Measurements from ENCODE around the gene XPO1. TPM values are rescaled to one million over a fixed set of nuclear protein-coding genes. Genes with fewer than 3 reads are reported as not detected.
"Not testable (repeated sequence)": the region's sequence is repeated elsewhere in the genome, so short reads cannot be mapped to it uniquely, and the experiment has no call there.

The XPO1 gene
- total RNA-seq, 4 donors from 2014 or later, result 60.3 to 130 (median 78.0) TPM

- 41 to 73% methylated on average over 3 to 5 of the region's 5 CpGs for WGBS, 2 donors (ENCODE audit: low coverage in 1 of 2)
- H3K4me1 ChIP-seq, result peaks cover 5 to 47% (median 14%) of the 10 kb centered on the region in 4 donors
- intact Hi-C loops (cut with DNase I; ENCODE audit: low total_unique reads), result no loop called here
Measured at GRCh38 chr2:61456070-61456745, 81.9 kb downstream of the XPO1 start.

GRCh38 chr2:61454972-61455371, 83.2 kb downstream of the XPO1 start:
- H3K9me3 ChIP-seq; H3K36me3 ChIP-seq; in situ Hi-C loops (cut with MboI; ENCODE audit: low pct_ligation_motif_present in 1 of 4, low pct_unique_long_range_greater_than_20kb in 1 of 4, low sequenced_read_pairs in 3 of 4); H3K27ac ChIP-seq; DNase-seq; intact Hi-C loops (cut with DNase I; ENCODE audit: low total_unique reads); H3K4me3 ChIP-seq; H3K27me3 ChIP-seq: not testable (repeated sequence)
- WGBS, 2 donors (ENCODE audit: low coverage in 1 of 2), result 93 to 94% methylated on average over 6 to 8 of the region's 8 CpGs
- H3K4me1 ChIP-seq, result peaks cover 5 to 41% (median 14%) of the 10 kb centered on the region in 4 donors

More at GRCh38 chr2:61456070-61456745, 81.9 kb downstream of the XPO1 start:
- Histone ChIP-seq H3K36me3 (no peaks in the 10 kb centered on the region), H3K4me3 (no peak overlapping the region), H3K27ac (no peak overlapping the region), H3K27me3 (no peaks in the 10 kb centered on the region), H3K9me3 (no peaks in the 10 kb centered on the region)
- in situ Hi-C loops (cut with MboI; ENCODE audit: low pct_ligation_motif_present in 1 of 4, low pct_unique_long_range_greater_than_20kb in 1 of 4, low sequenced_read_pairs in 3 of 4), result no loop called here
- DNase-seq, result no peak
- no peak for TF ChIP-seq POLR2AphosphoS5 (IDR thresholded peaks at IDR 0.05)

GRCh38 chr2:61454383-61454782, 83.8 kb downstream of the XPO1 start:
- TF ChIP-seq CTCF (IDR thresholded peaks at IDR 0.05) (no peak), EP300 (IDR thresholded peaks at IDR 0.05; ENCODE audit: low read depth) (no peak), POLR2AphosphoS5 (IDR thresholded peaks at IDR 0.05) (no peak), POLR2A (IDR thresholded peaks at IDR 0.05) (no peak)
- H3K36me3 ChIP-seq, result no peaks in the 10 kb centered on the region
- in situ Hi-C loops (cut with MboI; ENCODE audit: low pct_ligation_motif_present in 1 of 4, low pct_unique_long_range_greater_than_20kb in 1 of 4, low sequenced_read_pairs in 3 of 4), result no loop called here
- H3K27ac ChIP-seq, result no peak overlapping the region
- intact Hi-C loops (cut with DNase I; ENCODE audit: low total_unique reads), result no loop called here
- peaks cover 5 to 39% (median 14%) of the 10 kb centered on the region in 4 donors for H3K4me1 ChIP-seq
- 91% methylated on average over 5 of the region's 5 CpGs; no CpG with 5 or more reads in 1 of the 2 donors for WGBS, 2 donors (ENCODE audit: low coverage in 1 of 2)
- no peaks in the 10 kb centered on the region for H3K9me3 ChIP-seq
- no peak for DNase-seq
- H3K4me3 ChIP-seq, result no peak overlapping the region
- no peaks in the 10 kb centered on the region for H3K27me3 ChIP-seq

- H3K27ac ChIP-seq, result no peak overlapping the region
- no peaks in the 10 kb centered on the region for H3K27me3 ChIP-seq
- in situ Hi-C loops (cut with MboI; ENCODE audit: low pct_ligation_motif_present in 1 of 4, low pct_unique_long_range_greater_than_20kb in 1 of 4, low sequenced_read_pairs in 3 of 4), result no loop called here
- H3K9me3 ChIP-seq, result no peaks in the 10 kb centered on the region
- intact Hi-C loops (cut with DNase I; ENCODE audit: low total_unique reads), result no loop called here
- H3K4me3 ChIP-seq, result no peak overlapping the region
- H3K36me3 ChIP-seq, result no peaks in the 10 kb centered on the region
- 81% methylated on average over 8 of the region's 8 CpGs; no CpG with 5 or more reads in 1 of the 2 donors for WGBS, 2 donors (ENCODE audit: low coverage in 1 of 2)
- H3K4me1 ChIP-seq, result peaks cover 0 to 24% (median 14%) of the 10 kb centered on the region in 4 donors
- TF ChIP-seq POLR2A (IDR thresholded peaks at IDR 0.05) (no peak), EP300 (IDR thresholded peaks at IDR 0.05; ENCODE audit: low read depth) (no peak), POLR2AphosphoS5 (IDR thresholded peaks at IDR 0.05) (no peak), CTCF (IDR thresholded peaks at IDR 0.05) (no peak)
- no peak for DNase-seq
Measured at GRCh38 chr2:61452392-61452791, 85.8 kb downstream of the XPO1 start.

- in situ Hi-C loops (cut with MboI; ENCODE audit: low pct_ligation_motif_present in 1 of 4, low pct_unique_long_range_greater_than_20kb in 1 of 4, low sequenced_read_pairs in 3 of 4) (no loop called here), intact Hi-C loops (cut with DNase I; ENCODE audit: low total_unique reads) (no loop called here)
- H3K27ac ChIP-seq, result no peak overlapping the region
- no peaks in the 10 kb centered on the region for H3K27me3 ChIP-seq
- no peaks in the 10 kb centered on the region for H3K36me3 ChIP-seq
- no peaks in the 10 kb centered on the region for H3K9me3 ChIP-seq
- 85 to 89% methylated on average over 9 of the region's 9 CpGs for WGBS, 2 donors (ENCODE audit: low coverage in 1 of 2)
- no peak for TF ChIP-seq CTCF (IDR thresholded peaks at IDR 0.05)
- no peak for TF ChIP-seq POLR2AphosphoS5 (IDR thresholded peaks at IDR 0.05)
- TF ChIP-seq POLR2A (IDR thresholded peaks at IDR 0.05), result no peak
- no peak for TF ChIP-seq EP300 (IDR thresholded peaks at IDR 0.05; ENCODE audit: low read depth)
- H3K4me3 ChIP-seq, result no peak overlapping the region
- DNase-seq, result no peak
- H3K4me1 ChIP-seq, result peaks cover 0 to 13% (median 3%) of the 10 kb centered on the region in 4 donors
Measured at GRCh38 chr2:61451178-61451577, 87.0 kb downstream of the XPO1 start.

Data from transverse colon (tissue), 4 donors.